Mesodermal cell (in vitro differentiated cells): ENCODE measurements around the gene ABCA5.

Source experiments
- H3K27ac ChIP-seq: 2 replicates; pipeline ENCODE4 v1.7.0; 2013; ENCODE audit warnings: mild to moderate bottlenecking, low read depth, low read length, moderate library complexity; ENCODE audit not compliant: severe bottlenecking
- H3K36me3 ChIP-seq: 2 replicates; pipeline ENCODE4 v1.7.1; 2013; ENCODE audit warnings: mild to moderate bottlenecking, low read length, moderate library complexity; ENCODE audit not compliant: control insufficient read depth, insufficient read depth
- H3K4me1 ChIP-seq: one replicate; pipeline ENCODE4 v1.7.1; 2013; ENCODE audit warnings: mild to moderate bottlenecking, low read length; ENCODE audit not compliant: insufficient read depth, control insufficient read depth, poor library complexity, severe bottlenecking
- H3K4me3 ChIP-seq: 2 replicates; pipeline ENCODE4 v1.7.0; 2013; ENCODE audit warnings: low read length, control low read depth, mild to moderate bottlenecking; ENCODE audit not compliant: insufficient read depth, poor library complexity, severe bottlenecking; ENCODE audit errors: extremely low read depth
- H3K9me3 ChIP-seq: 2 replicates; pipeline ENCODE4 v1.7.1; 2013; ENCODE audit warnings: mild to moderate bottlenecking, low read length, moderate library complexity; ENCODE audit not compliant: control insufficient read depth
- WGBS, 2 experiments: methylation state at CpG; one replicate each; pipeline ENCODE4 v1.1.5; 2013; ENCODE audit warnings: missing lambda C conversion rate in 2 of 2; ENCODE audit not compliant: insufficient coverage in 2 of 2; 5-methylcytosine and 5-hydroxymethylcytosine counted together

ABCA5 gene

DNA sequence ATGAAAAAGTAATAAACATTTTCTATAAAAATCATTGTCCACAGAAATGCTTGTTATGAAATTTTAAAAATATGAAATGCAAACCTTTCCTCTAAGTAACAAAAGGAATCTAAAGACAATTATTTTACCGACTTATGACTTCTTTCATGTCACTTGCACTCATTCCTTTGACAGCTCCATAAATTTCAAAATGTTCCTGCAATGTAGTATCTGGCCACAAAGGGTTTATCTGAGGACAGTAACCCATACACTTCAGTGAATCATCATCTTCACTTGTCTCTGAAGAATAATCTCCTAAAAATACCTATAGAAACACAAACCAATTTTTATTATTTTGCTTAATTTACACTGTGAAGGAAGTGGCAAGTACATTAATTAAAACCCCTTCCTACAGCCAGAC lies 72.7 kb downstream of the ABCA5 start:
- no peaks in the 10 kb centered on the region for H3K36me3 ChIP-seq
- H3K9me3 ChIP-seq: no peaks in the 10 kb centered on the region
- H3K4me1 ChIP-seq: no peaks in the 10 kb centered on the region
- H3K4me3 ChIP-seq: no peak overlapping the region
- 80 to 88% methylated on average over 1 of the region's 1 CpG for WGBS, 2 experiments
- H3K27ac ChIP-seq: no peak overlapping the region

DNA sequence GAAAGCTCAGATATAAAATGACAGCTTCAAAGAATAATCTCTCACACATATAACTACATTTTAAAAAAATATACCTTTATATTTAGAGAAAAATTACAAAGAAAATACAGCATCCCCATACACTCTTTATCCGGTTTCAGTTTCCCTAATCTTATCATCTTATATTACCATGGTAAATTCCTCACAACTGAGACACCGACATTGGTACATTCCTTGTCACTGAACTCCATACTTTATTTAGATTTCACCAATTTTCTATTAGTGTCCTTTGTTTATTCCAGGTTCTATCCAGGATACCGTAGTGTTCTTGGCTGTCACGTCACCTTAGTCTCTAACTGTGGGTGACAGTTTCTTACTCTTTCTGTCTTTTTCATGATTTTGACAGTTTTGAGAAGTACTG lies 76.3 kb downstream of the ABCA5 start:
- no peaks in the 10 kb centered on the region for H3K4me1 ChIP-seq
- no peak overlapping the region for H3K4me3 ChIP-seq
- 100% methylated on average over 2 of the region's 4 CpGs for WGBS, 2 experiments
- H3K9me3 ChIP-seq: no peaks in the 10 kb centered on the region
- H3K27ac ChIP-seq: no peak overlapping the region
- no peaks in the 10 kb centered on the region for H3K36me3 ChIP-seq

DNA sequence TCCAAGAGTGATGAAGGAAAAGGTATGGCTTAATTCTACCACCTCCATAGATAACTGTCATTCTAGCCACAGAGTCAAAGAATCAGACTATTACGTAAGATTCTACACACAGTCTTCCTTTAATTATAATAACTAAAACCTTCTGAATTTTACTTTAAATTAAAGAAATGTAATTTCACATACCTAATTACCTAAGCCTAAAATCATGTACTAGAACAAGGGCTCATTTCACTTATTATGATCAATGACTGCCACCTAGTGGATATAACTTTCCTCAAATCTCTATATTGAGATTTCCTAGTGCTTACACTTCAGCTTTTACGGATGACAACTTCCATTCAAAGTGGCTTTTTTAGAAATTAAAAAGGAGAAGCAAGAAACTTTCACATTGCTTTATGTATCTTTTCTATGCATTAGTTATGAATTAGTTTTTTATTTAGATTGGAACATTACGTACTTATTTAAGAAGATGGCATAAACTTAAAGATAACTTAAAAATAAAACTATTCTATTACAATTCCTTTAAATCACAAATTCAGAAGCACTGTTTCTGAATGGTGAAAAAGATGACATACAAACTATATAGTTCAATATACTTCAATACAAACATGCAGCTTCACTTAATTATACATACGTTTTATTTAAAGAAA lies 80.1 kb downstream of the ABCA5 start:
- H3K9me3 ChIP-seq: no peaks in the 10 kb centered on the region
- H3K4me1 ChIP-seq: no peaks in the 10 kb centered on the region
- H3K36me3 ChIP-seq: no peaks in the 10 kb centered on the region
- WGBS, 2 experiments: no CpG with 5 or more reads among the region's 4 CpGs
- H3K4me3 ChIP-seq: no peak overlapping the region
- no peak overlapping the region for H3K27ac ChIP-seq

DNA sequence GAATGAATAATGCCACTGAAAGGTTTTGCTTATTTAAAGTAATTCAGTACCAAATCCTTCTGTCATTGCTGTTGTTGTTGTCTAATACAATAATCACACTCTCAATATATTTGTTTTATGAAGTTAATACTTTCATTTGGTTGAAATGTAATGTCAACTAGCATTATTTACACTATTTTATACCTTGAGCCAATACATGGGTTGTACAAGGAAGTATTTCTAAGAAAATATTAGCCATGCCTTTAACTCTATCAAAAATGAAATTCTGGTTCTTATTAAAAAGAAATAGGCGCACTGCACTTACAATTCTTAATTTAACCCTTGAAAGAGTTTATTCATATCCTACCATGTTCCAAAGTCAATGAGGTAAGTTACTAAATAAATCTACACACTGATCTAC lies 80.7 kb downstream of the ABCA5 start:
- no CpG with 5 or more reads among the region's 1 CpG for WGBS, 2 experiments
- no peak overlapping the region for H3K4me3 ChIP-seq
- no peaks in the 10 kb centered on the region for H3K36me3 ChIP-seq
- no peak overlapping the region for H3K27ac ChIP-seq
- H3K4me1 ChIP-seq: no peaks in the 10 kb centered on the region
- no peaks in the 10 kb centered on the region for H3K9me3 ChIP-seq

DNA sequence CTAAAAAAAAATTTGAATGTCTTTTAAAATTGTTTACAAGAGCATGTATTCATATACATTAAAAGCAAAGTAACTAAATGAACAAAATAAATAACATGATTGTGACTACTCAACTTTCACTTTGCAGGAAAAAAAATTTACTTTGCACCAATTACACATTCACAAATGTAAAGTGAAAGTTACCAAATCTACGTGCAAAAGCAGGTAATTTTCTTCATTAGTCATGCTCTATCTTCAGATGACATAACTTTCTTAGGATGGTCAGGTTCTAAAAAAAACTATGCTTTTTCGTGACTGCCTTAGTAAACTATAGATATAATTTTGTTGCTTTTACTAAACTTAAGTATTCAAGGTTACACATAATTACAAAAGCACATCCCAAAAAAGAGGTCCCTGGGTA lies 81.3 kb downstream of the ABCA5 start:
- WGBS, 2 experiments: 80 to 100% methylated on average over 1 of the region's 2 CpGs
- H3K36me3 ChIP-seq: no peaks in the 10 kb centered on the region
- no peaks in the 10 kb centered on the region for H3K4me1 ChIP-seq
- H3K9me3 ChIP-seq: no peaks in the 10 kb centered on the region
- H3K4me3 ChIP-seq: no peak overlapping the region
- no peak overlapping the region for H3K27ac ChIP-seq

DNA sequence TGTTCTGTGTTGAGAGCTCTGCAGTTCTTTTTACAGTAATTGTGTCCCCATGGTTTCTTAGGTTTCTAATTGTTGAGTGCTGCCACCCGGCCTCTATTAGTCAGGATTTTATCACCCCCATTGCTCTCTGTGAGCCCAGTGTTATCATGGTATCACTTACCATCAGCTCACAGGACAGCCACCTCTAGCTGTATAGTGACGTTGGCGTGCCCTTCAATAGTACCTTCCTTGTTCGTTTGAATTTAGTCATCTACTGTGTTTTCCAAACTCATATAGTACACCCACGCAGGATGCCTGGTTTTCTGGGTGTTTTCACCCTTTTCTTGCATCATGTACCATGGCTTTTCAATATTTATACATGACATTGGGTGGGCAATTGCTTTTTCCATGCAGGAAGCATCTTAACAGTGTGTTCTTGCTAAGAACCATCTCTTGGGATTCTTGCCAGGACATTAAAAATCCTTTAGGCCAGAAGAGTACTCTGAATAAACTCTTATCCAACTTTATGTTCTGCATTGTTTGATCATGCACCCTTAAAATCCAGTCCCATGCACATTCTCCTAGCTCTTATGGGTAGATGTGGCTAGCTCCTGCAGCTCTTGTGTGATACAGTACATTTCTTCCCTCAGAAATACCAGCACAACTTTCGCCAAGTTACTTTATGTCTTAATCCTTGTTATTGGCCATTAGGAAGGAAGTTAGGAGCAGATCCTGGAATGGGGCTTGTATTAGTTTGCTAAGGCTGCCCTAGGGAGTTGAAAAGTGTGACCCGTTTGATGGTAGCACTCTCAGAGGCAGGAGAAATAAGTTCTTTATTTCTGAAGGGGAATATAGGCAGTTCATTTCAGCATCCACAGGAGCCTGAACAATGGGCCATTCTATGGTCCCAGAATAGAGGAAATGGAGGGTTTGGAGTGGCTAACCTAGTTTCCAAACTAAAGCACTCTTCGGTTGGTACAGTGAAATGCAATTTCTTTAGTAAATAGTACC lies 87.0 kb downstream of the ABCA5 start:
- Histone ChIP-seq H3K36me3 (no peaks in the 10 kb centered on the region), H3K9me3 (no peaks in the 10 kb centered on the region), H3K27ac (no peak overlapping the region), H3K4me1 (no peaks in the 10 kb centered on the region), H3K4me3 (no peak overlapping the region)
- WGBS, 2 experiments: 88 to 90% methylated on average over 6 of the region's 8 CpGs

DNA sequence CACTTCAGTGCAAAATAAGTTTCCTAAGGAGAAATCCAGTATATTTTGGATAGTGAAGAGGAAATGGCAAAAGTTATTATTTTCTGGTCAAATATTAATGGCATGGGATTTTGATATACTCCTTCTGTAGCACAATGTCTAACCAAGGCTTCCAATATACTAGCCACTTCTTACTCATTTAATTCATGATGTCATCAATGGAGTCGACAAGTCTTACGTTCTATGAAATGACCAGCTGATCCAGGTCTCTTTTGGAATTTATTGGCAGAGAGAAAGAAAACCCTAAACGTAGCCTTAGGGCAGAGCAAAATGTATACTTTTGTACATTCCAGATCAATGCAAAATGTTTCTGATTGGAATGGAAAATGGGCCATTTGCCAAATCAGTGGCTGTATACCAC lies 90.0 kb downstream of the ABCA5 start:
- Histone ChIP-seq H3K9me3 (peaks cover 12% of the 10 kb centered on the region), H3K4me1 (no peaks in the 10 kb centered on the region), H3K27ac (no peak overlapping the region), H3K4me3 (no peak overlapping the region), H3K36me3 (no peaks in the 10 kb centered on the region)
- WGBS, 2 experiments: no CpG with 5 or more reads among the region's 3 CpGs

DNA sequence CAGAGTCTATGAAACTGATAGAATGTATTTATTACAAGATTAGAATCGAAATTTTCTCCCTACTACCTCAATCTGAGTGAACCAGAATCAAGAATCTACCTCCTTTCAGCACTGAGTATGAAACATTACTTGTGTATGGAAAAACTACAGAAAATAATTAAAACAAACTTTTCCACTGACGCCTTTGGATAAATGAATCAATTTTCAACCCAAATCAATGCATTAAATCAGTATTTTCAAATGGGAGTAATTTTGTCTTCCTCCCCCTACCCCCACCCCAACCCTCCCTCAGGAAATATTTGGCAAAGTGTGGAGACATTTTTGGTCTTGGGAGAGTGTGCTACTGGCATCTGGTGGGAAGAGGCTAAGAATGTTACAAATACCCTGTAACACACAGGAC lies 90.5 kb downstream of the ABCA5 start:
- Histone ChIP-seq H3K9me3 (peaks cover 12% of the 10 kb centered on the region), H3K4me3 (no peak overlapping the region), H3K36me3 (no peaks in the 10 kb centered on the region), H3K27ac (no peak overlapping the region), H3K4me1 (no peaks in the 10 kb centered on the region)
- WGBS, 2 experiments: no CpG with 5 or more reads among the region's 2 CpGs

DNA sequence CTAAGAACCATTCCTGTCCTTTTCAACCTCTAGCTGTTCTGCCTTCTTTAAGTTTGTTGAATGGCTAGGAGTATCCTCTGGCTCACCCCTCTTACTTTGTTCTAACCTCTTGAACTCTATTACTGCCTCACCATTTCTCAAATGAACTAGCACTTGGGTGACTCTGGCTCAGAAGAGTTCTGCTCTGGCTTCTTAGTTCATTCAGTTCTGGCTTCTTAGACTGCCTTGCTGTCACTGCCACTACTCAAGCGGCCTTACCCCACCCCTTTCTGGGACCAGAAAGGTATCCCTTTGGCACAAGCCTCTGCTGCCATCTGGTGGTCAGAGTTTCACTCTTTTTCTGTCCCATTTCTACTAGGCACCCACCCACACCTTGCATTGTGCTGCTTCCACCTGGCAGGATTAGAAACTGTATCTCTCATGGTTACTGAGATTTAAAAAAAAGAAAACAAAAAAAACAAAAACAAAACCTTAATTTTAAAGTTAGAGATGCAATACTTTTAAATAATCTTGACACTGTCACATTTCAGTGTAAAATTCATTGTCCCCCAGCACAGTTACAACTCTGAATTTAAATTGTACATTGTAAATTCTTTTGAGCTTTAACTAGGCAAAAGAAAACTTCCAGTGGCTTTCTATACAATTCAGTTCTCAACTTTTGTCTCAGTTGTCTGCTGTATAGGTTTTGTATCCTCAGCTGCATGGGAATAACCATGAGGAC lies 91.4 kb downstream of the ABCA5 start:
- H3K36me3 ChIP-seq: no peaks in the 10 kb centered on the region

DNA sequence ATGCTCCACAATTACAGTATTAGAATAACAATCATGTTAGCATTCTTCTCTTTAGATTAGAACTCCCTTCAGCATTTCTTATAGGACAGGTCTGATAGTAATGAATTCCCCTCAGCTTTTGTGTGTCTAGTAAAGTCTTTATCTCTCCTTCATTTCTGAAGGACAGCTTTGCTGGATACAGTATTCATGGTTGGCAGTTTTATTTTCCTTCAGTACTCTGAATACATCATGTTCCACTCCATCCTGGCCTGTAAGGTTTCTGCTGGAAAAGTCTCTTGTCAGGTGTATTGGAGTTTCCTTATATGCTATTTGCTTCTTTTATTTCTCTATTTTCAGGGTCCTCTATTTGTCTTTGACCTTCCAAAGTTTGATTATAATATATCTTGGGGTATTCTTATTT lies 94.3 kb downstream of the ABCA5 start:
- Histone ChIP-seq H3K36me3 (no peaks in the 10 kb centered on the region), H3K27ac (no peak overlapping the region)

More for the DNA sequence above, 91.4 kb downstream of the ABCA5 start:
- Histone ChIP-seq H3K9me3 (peaks cover 12% of the 10 kb centered on the region), H3K4me1 (no peaks in the 10 kb centered on the region), H3K27ac (no peak overlapping the region), H3K4me3 (no peak overlapping the region)
- 0 to 17% methylated on average over 1 of the region's 1 CpG for WGBS, 2 experiments

More for the DNA sequence above, 94.3 kb downstream of the ABCA5 start:
- Histone ChIP-seq H3K4me3 (no peak overlapping the region), H3K9me3 (peaks cover 12% of the 10 kb centered on the region), H3K4me1 (no peaks in the 10 kb centered on the region)
